Tibial nerve (tissue), 4 donors: Measurements from ENCODE around the gene RAET1E. TPM values are rescaled to one million over a fixed set of nuclear protein-coding genes. Genes with fewer than 3 reads are reported as not detected.
"Not testable (repeated sequence)": the region's sequence is repeated elsewhere in the genome, so short reads cannot be mapped to it uniquely, and the experiment has no call there.

Experiments
- DNase-seq, 2 donors: peaks; one replicate each; pipeline ENCODE4 v3.0.0-alpha.2; 2019; ENCODE audit warnings: low spot score in 2 of 2
- H3K27ac ChIP-seq, 4 donors: fragments of 200-600 bp; sonication (generic) in 3 of 4; one replicate each; pipeline ENCODE4 v1.5.1; 2017 to 2019; ENCODE audit warnings: mild to moderate bottlenecking in 1 of 4
- H3K27me3 ChIP-seq, 2 donors: fragments of 200-600 bp; sonication (generic) in 1 of 2; one replicate each; pipeline versions ENCODE4 v1.5.1 to v1.6.0; 2017 to 2019
- H3K36me3 ChIP-seq, 3 donors: fragments of 200-600 bp; sonication (generic); one replicate each; pipeline ENCODE4 v1.5.1; 2018 to 2019
- H3K4me1 ChIP-seq, 4 donors: fragments of 200-600 bp; sonication (generic) in 3 of 4; one replicate each; pipeline ENCODE4 v1.5.1; 2017 to 2019
- H3K4me3 ChIP-seq, 4 donors: fragments of 200-600 bp; sonication (generic) in 3 of 4; one replicate each; pipeline ENCODE4 v1.5.1; 2017 to 2019; ENCODE audit warnings: mild to moderate bottlenecking in 1 of 4, moderate library complexity in 1 of 4
- H3K9me3 ChIP-seq, 4 donors: fragments of 200-600 bp; sonication (generic) in 3 of 4; one replicate each; pipeline ENCODE4 v1.5.1; 2017 to 2019
- CTCF ChIP-seq, 5 experiments: fragments of 200-600 bp in 3 of 5; fragments of 450-650 bp in 2 of 5; sonication (generic) in 3 of 5; IDR thresholded peaks; one replicate each; pipeline ENCODE4 v1.5.1; 2016 to 2019; ENCODE audit warnings: antibody characterized with exemption in 5 of 5, mild to moderate bottlenecking in 3 of 5, moderate library complexity in 2 of 5
- EP300 ChIP-seq, 2 donors: sonication (generic); formaldehyde crosslinking; IDR thresholded peaks; one replicate each; pipeline ENCODE4 v1.6.1; 2017; ENCODE audit warnings: antibody characterized with exemption in 2 of 2, mild to moderate bottlenecking in 1 of 2
- POLR2A ChIP-seq, 2 donors: fragments of 450-650 bp; IDR thresholded peaks; one replicate each; pipeline ENCODE4 v1.6.1; 2017; ENCODE audit warnings: antibody characterized with exemption in 2 of 2, mild to moderate bottlenecking in 2 of 2, moderate library complexity in 2 of 2
- WGBS, 2 donors: methylation state at CpG; one replicate each; pipeline ENCODE4 v1.1.5; 2018; 5-methylcytosine and 5-hydroxymethylcytosine counted together
- total RNA-seq, 4 donors: library from RNA; depleted of rRNA; stranded (reverse); fragments of >200 nt; gene quantifications; one replicate each; pipeline ENCODE4 v1.1.0, GENCODE V29; 2016

Gene RAET1E
- total RNA-seq, 4 donors from 2014 or later, result 0.30 to 1.6 (median 0.44) TPM; not detected in 1

- 81 to 85% methylated on average over 6 of the region's 6 CpGs for WGBS, 2 donors
- no peak for DNase-seq
- TF ChIP-seq EP300 (IDR thresholded peaks at IDR 0.05) (no peak), POLR2A (IDR thresholded peaks at IDR 0.05) (no peak), CTCF (IDR thresholded peaks at IDR 0.05) (no peak)
- H3K4me3 ChIP-seq, result no peak overlapping the region
- H3K4me1 ChIP-seq, result peaks cover 0 to 11% (median 4%) of the 10 kb centered on the region in 4 donors
- peaks cover 0 to 23% of the 10 kb centered on the region in 2 donors for H3K27me3 ChIP-seq
- H3K36me3 ChIP-seq, result no peaks in the 10 kb centered on the region
- no peak overlapping the region for H3K27ac ChIP-seq
- H3K9me3 ChIP-seq, result no peaks in the 10 kb centered on the region
Observed at GRCh38 chr6:149918151-149918905, 20.4 kb upstream of the RAET1E start.

- Histone ChIP-seq H3K36me3 (no peaks in the 10 kb centered on the region), H3K4me3 (no peak overlapping the region), H3K4me1 (peaks cover 0 to 5% (median 2%) of the 10 kb centered on the region in 4 donors), H3K27ac (no peak overlapping the region), H3K27me3 (peaks cover 0 to 16% of the 10 kb centered on the region in 2 donors), H3K9me3 (no peaks in the 10 kb centered on the region)
- no peak for DNase-seq
- TF ChIP-seq CTCF (IDR thresholded peaks at IDR 0.05), result no peak
- TF ChIP-seq EP300 (IDR thresholded peaks at IDR 0.05), result no peak
- TF ChIP-seq POLR2A (IDR thresholded peaks at IDR 0.05), result no peak
- WGBS, 2 donors, result 81 to 95% methylated on average over 2 of the region's 2 CpGs
Observed at GRCh38 chr6:149917679-149918078, 19.8 kb upstream of the RAET1E start.

- TF ChIP-seq POLR2A (IDR thresholded peaks at IDR 0.05) (no peak), EP300 (IDR thresholded peaks at IDR 0.05) (no peak), CTCF (IDR thresholded peaks at IDR 0.05) (no peak)
- no peak overlapping the region for H3K4me3 ChIP-seq
- WGBS, 2 donors, result 88 to 90% methylated on average over 10 of the region's 10 CpGs
- H3K27ac ChIP-seq, result no peak overlapping the region
- DNase-seq, result no peak
- H3K27me3 ChIP-seq, result peaks cover 0 to 3% of the 10 kb centered on the region in 2 donors
- H3K36me3 ChIP-seq, result no peaks in the 10 kb centered on the region
- no peaks in the 10 kb centered on the region for H3K4me1 ChIP-seq
- H3K9me3 ChIP-seq, result no peaks in the 10 kb centered on the region
Observed at GRCh38 chr6:149915970-149916865, 18.3 kb upstream of the RAET1E start.

GRCh38 chr6:149913540-149914240 is 15.8 kb upstream of the RAET1E start:
- 59 to 68% methylated on average over 9 of the region's 9 CpGs for WGBS, 2 donors

GRCh38 chr6:149913085-149913484 is 15.2 kb upstream of the RAET1E start:
- no peaks in the 10 kb centered on the region for H3K4me1 ChIP-seq
- 83% methylated on average over 2 of the region's 2 CpGs for WGBS, 2 donors

More at GRCh38 chr6:149913540-149914240, 15.8 kb upstream of the RAET1E start:
- no peaks in the 10 kb centered on the region for H3K4me1 ChIP-seq
- TF ChIP-seq POLR2A (IDR thresholded peaks at IDR 0.05) (no peak), EP300 (IDR thresholded peaks at IDR 0.05) (no peak)
- no peak for DNase-seq
- H3K27ac ChIP-seq, result no peak overlapping the region
- no peaks in the 10 kb centered on the region for H3K36me3 ChIP-seq
- H3K9me3 ChIP-seq, result peaks cover 0 to 4% (median under 1%) of the 10 kb centered on the region in 4 donors
- H3K27me3 ChIP-seq, result no peaks in the 10 kb centered on the region
- no peak overlapping the region for H3K4me3 ChIP-seq

GRCh38 chr6:149912680-149913079 is 14.8 kb upstream of the RAET1E start:
- not testable (repeated sequence) for H3K27ac ChIP-seq, H3K27me3 ChIP-seq, H3K36me3 ChIP-seq, H3K4me3 ChIP-seq, H3K4me1 ChIP-seq, DNase-seq
- WGBS, 2 donors, result 77% methylated on average over 3 of the region's 3 CpGs
- H3K9me3 ChIP-seq, result peaks cover 0 to 14% (median 2%) of the 10 kb centered on the region in 4 donors

More at GRCh38 chr6:149913085-149913484, 15.2 kb upstream of the RAET1E start:
- no peak for TF ChIP-seq CTCF (IDR thresholded peaks at IDR 0.05)
- TF ChIP-seq EP300 (IDR thresholded peaks at IDR 0.05), result no peak
- TF ChIP-seq POLR2A (IDR thresholded peaks at IDR 0.05), result no peak
- no peaks in the 10 kb centered on the region for H3K36me3 ChIP-seq
- no peak overlapping the region for H3K4me3 ChIP-seq
- no peaks in the 10 kb centered on the region for H3K27me3 ChIP-seq
- no peak for DNase-seq
- peaks cover 0 to 10% (median 2%) of the 10 kb centered on the region in 4 donors for H3K9me3 ChIP-seq
- no peak overlapping the region for H3K27ac ChIP-seq
